Fibroblast of skin of right quadriceps (primary cell): ENCODE results near the gene TNIK.
"Not testable (repeated sequence)": the region's sequence is repeated elsewhere in the genome, so short reads cannot be mapped to it uniquely, and the experiment has no call there.

ENCODE experiments used
- DNase-seq: peaks from one replicate; pipeline ENCODE4 v3.0.0-alpha.2; 2013

TNIK gene

GRCh38 chr3:171383206-171384018 is 76.8 kb downstream of the TNIK start:
- no peak for DNase-seq

- DNase-seq = not testable (repeated sequence)
Observed at GRCh38 chr3:171382347-171382746, 77.9 kb downstream of the TNIK start.

- no peak for DNase-seq
Observed at GRCh38 chr3:171380711-171381425, 79.3 kb downstream of the TNIK start.

GRCh38 chr3:171379961-171380483 is 80.2 kb downstream of the TNIK start:
- DNase-seq = no peak

- peak; percentile 75 for DNase-seq
Observed at GRCh38 chr3:171379281-171379680, 80.9 kb downstream of the TNIK start.

- DNase-seq = no peak
Observed at GRCh38 chr3:171378586-171378985, 81.6 kb downstream of the TNIK start.

- no peak for DNase-seq
Observed at GRCh38 chr3:171377859-171378258, 82.3 kb downstream of the TNIK start.

GRCh38 chr3:171376596-171376947 is 83.6 kb downstream of the TNIK start:
- DNase-seq = no peak

GRCh38 chr3:171375666-171376595 is 84.3 kb downstream of the TNIK start:
- DNase-seq = no peak

- DNase-seq = peak; percentile 85
Observed at GRCh38 chr3:171374661-171375285, 85.4 kb downstream of the TNIK start.

GRCh38 chr3:171374260-171374659 is 85.9 kb downstream of the TNIK start:
- no peak for DNase-seq

- no peak for DNase-seq
Observed at GRCh38 chr3:171373711-171374110, 86.5 kb downstream of the TNIK start.

GRCh38 chr3:171372694-171373093 is 87.5 kb downstream of the TNIK start:
- DNase-seq = no peak

- no peak for DNase-seq
Observed at GRCh38 chr3:171371354-171371753, 88.9 kb downstream of the TNIK start.

GRCh38 chr3:171369156-171369555 is 91.0 kb downstream of the TNIK start:
- no peak for DNase-seq

- not testable (repeated sequence) for DNase-seq
Observed at GRCh38 chr3:171366738-171367137, 93.5 kb downstream of the TNIK start.

GRCh38 chr3:171366043-171366442 is 94.2 kb downstream of the TNIK start:
- no peak for DNase-seq

GRCh38 chr3:171365489-171365888 is 94.7 kb downstream of the TNIK start:
- no peak for DNase-seq

GRCh38 chr3:171364500-171364899 is 95.7 kb downstream of the TNIK start:
- no peak for DNase-seq

- DNase-seq = no peak
Observed at GRCh38 chr3:171363202-171363601, 97.0 kb downstream of the TNIK start.

GRCh38 chr3:171362575-171362974 is 97.6 kb downstream of the TNIK start:
- DNase-seq = no peak

GRCh38 chr3:171358881-171359198 is 101.4 kb downstream of the TNIK start:
- no peak for DNase-seq
